GM21737 (cell line): ENCODE measurements around the gene MTG1.
"Not testable (repeated sequence)": the region's sequence is repeated elsewhere in the genome, so short reads cannot be mapped to it uniquely, and the experiment has no call there.

Experiments used
- ATAC-seq: cut with Tn5 transposase; IDR thresholded peaks from one replicate; pipeline ENCODE4 v1.9.1; 2021; ENCODE audit warnings: mild to moderate bottlenecking, moderate library complexity; ENCODE audit not compliant: unreplicated experiment

The MTG1 gene

DNA sequence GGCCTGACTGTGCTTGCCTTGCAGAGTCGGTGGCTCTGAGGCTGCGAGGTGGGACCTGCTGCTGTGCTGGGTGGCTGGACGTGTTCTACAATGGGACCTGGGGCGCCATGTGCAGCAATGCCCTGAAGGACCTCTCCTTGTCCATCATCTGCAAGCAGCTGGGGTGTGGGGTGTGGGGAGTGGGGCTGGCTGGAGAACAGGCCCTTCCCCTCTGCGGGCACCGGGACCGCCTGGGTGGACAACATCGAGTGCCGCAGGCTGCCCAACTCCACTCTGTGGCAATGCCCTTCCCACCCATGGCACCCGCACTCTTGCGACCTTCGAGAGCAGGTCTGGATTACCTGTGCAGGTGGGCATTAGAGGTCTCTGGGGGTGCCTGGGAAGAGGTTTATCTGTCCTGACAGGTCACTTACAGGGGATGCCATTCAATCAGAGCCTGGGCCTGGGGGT lies 70.7 kb downstream of the MTG1 start:
- ATAC-seq, result no peak

DNA sequence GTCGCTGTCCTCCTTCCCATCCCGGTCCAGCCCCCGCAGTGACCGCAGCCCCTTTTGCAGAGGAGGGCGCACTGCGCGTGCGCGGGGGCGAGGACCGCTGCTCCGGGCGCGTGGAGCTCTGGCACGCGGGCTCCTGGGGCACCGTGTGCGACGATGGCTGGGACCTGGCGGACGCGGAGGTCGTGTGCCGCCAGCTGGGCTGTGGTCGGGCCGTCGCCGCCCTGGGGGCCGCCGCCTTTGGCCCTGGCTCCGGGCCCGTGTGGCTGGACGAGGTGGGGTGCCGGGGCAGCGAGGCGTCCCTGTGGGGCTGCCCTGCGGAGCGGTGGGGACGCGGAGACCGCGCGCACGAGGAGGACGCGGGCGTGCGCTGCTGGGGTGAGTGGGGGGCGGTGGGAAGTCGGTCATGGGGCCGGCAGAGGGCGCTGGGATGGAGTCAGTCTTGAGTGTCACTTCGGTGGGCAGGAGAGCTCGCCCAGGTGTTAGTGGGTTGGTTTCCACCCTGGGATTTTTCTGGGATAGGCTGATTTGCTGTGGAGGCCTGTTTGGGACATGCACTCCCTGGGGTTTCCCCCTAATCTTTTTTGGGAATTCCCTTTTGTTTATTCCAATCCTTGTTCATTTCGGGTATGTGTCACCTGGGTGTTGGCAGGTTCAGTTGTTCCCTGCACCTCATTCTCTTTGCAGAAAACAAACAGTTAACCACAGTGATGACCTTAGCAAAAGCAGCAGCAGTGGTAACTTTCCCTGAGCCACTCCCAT lies 71.4 kb downstream of the MTG1 start:
- ATAC-seq, result no peak

DNA sequence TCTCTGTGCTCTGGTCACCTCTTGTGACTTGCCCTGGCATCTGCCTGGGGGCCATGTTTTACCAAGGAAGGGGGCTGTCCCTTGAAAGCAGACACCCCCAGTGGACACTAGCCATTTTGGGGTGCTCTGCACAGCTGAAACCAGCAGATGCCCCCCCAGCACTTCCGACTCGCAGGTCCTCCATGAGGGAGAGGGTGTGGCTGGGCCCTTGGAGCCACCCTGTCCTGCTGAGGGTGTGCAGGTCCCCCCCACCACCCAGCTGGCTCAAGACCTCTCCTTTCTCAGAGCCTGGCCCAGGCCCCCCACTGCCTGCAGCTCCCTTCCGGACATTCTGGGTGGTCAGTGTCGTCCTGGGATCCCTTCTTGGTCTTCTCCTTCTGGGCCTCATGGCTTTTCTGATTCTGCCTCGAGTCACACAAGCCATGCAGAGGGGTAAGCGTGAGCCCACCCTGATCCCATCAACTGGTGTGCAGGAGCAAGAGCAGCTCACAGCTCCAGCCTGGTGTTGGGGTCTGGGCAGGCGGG lies 72.1 kb downstream of the MTG1 start:
- no peak for ATAC-seq

DNA sequence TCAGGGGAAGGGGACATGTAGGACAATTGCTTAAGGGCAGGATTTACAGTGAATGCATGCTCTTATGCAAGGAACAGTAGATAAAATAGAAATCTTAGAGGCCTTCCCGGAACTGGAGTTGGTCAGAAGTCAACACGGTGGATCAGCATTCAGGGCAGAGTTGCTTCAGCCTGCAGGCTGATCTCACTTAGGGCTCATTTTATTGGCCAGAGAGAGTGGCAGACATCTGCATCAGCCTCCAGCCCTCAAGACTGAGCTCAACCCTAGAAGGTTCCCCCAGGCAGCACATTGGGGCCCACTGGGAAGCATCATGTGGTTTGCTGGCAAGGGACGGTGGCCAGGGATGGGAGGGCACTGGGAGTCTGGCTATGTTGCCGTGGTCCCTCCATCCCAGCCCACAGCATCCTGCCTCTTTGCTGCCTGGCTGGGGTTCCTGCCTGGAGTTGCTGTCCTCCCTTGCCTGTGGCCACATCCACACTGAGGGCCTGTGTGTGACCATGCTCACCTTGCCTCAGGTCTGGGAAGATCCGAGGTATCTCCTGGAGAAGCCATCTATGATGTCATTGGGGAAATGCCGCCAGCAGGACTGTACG lies 72.8 kb downstream of the MTG1 start:
- no peak for ATAC-seq

DNA sequence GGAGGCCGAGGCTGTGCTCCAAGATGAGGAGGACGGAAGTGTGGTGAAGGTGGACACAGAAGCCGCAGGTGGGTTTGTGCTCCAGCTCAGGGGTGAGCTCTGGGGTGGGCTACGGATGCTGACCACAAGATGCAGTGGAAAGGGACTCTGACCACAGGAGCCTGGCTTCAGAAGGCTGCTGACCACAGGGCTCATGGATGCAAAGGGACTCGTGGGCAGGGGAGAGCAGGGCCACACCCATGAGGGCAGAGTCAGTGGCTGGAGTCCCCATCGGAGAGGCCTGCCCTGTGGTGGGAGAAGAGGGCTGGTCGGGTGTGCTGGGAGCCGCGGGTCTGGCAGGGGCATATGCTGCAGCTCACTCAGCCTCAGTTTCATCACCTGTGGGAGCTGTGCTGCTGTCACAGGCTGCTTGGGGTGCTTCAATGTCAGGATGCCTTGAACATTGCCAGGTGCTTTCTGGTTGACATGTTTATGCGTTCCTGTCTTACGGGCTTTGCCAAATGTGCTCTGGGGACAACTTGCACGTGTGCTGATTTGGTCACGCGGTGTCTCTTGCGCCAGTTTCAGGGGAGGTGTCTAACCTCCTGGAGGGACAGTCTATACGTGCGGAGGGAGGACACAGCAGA lies 73.4 kb downstream of the MTG1 start:
- no peak for ATAC-seq

DNA sequence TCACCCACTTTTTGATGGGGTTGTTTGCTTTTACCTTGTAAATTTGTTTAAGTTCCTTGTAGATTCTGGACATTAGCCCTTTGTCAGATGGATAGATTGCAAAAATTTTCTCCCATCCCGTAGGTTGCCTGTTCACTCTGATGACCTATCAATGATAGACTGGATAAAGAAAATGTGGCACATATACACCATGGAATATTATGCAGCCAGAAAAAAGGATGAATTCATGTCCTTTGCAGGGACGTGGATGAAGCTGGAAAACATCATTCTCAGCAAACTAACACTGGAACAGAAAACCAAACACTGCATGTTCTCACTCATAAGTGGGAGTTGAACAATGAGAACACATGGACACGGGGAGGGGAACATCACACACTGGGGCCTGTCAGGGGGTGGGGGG lies 75.2 kb downstream of the MTG1 start:
- ATAC-seq, result not testable (repeated sequence)

DNA sequence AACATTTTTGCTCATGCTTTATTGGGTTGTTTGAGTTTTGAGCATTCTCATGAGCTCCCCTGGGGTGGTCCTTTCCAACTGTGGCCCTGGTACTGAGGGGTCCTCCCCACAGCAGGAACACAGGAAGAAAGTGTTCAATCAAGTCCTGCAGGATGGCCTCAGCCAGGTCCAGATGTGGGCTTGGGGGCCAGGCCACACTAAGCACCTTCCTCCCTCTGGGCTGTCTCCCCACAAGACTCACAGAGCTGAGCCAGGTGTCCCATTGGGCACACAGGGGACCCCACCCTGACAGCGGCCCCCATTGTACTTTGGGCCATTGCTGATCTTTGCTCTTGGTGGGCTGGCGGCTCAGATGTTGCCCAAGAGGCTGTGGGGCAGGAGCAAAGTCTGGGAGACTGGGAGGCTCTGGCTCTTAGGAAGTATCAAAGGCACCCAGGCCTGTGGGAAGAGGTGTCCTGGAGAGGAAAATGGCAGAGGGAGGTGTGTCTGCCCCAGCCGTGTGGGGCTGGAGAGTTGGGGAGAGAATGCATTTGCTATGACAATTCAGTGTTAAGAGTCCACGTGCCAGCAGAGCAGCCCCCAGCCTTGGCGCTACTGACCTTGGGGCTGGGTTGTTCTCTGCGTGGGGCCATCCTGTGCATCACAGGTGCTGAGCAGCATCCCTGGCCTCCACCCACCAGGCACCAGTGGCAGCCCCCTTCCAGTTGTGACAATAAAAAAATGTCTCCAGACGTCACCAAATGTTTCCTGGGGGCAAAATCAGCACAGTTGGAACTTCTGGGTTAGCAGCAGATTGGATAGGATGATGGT lies 77.5 kb downstream of the MTG1 start:
- ATAC-seq, result no peak
